Breast epithelium (tissue), 3 donors: ENCODE data around the gene NGF.

Experiments
- POLR2A ChIP-seq: fragments of 450-650 bp; IDR thresholded peaks from one replicate; pipeline ENCODE4 v1.6.1; 2016; ENCODE audit warnings: antibody characterized with exemption, mild to moderate bottlenecking, moderate library complexity
- TF ChIP-seq, protein P1 (sequence below), 3 donors: fragments of 450-650 bp; IDR thresholded peaks; one replicate each; pipeline ENCODE4 v1.5.1; 2016 to 2017; ENCODE audit warnings: antibody characterized with exemption in 3 of 3, mild to moderate bottlenecking in 3 of 3, moderate library complexity in 3 of 3

DNA sequence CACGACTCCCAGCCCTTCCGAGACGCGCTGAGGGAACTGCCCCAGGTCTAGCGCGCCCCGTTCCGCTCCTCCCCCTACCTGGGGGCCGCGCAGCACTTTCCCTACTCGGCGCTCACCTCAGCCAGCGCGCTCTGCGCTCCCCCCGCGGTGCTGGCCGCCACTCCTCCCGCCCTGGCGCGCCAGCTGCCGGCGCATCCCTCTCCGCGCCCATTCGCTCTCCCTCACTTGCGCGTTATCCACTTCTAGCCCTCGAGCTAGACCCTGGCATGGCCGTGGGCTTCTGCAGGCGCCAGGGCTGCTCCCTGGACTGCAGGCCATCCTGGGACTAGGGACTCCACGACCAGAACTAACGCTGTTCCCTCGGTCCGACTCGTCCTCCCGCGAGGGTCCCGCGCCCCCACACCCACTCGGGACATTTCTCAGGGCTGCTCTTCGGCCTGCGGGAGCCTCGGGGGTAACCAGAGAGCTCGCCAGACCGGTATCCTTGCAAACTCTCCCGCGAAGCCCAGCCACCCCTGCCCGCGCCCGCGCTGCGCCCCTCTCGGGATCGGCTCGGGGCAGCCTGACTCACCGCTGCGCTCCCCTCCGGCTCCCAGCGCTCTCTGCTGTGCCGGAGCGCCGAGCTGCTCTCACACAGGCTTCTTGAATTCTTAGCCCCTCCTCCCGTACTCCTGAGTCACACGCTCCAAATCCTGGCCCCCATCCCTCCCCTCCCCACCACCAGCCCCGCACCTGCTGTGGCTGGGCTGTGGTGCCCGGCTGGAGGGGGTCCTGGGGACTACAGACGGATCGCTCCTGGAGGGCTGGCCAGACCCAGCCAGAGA, at the start of gene NGF:
- TF ChIP-seq, protein P1, sequence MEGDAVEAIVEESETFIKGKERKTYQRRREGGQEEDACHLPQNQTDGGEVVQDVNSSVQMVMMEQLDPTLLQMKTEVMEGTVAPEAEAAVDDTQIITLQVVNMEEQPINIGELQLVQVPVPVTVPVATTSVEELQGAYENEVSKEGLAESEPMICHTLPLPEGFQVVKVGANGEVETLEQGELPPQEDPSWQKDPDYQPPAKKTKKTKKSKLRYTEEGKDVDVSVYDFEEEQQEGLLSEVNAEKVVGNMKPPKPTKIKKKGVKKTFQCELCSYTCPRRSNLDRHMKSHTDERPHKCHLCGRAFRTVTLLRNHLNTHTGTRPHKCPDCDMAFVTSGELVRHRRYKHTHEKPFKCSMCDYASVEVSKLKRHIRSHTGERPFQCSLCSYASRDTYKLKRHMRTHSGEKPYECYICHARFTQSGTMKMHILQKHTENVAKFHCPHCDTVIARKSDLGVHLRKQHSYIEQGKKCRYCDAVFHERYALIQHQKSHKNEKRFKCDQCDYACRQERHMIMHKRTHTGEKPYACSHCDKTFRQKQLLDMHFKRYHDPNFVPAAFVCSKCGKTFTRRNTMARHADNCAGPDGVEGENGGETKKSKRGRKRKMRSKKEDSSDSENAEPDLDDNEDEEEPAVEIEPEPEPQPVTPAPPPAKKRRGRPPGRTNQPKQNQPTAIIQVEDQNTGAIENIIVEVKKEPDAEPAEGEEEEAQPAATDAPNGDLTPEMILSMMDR (IDR thresholded peaks at IDR 0.05) = no peak
- TF ChIP-seq POLR2A = no peak
